Measurements from ENCODE around the gene C10orf67.
"Not testable (repeated sequence)": the region's sequence is repeated elsewhere in the genome, so short reads cannot be mapped to it uniquely, and the experiment has no call there.

Gene C10orf67

GRCh38 chr10:23322082-23322481 is 22.5 kb downstream of the C10orf67 start:
- no peak for DNase-seq (ENCODE audit: low spot score)

GRCh38 chr10:23319835-23320234 is 24.8 kb downstream of the C10orf67 start:
- no peak for DNase-seq (ENCODE audit: low spot score)

GRCh38 chr10:23318359-23318758 is 26.2 kb downstream of the C10orf67 start:
- no peak for DNase-seq (ENCODE audit: low spot score)

DNA sequence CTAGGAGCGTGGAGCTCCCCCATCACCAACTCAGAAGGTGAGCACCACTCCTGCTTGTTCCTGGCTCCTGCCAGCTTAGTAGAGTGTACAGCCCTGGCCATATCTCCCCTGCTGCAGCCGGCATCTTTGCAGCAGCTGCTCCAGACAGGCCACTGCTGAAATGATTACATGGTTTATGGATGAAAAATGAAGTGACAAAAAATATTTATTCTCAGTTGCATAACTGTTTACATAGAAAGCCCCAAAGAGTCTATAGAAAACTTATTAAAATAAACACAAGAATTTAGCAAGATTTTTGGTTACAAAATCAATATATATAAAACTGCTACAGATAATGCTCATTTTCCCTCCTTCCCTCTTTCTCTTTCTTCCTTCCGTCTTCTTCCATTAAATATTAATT is 27.2 kb downstream of the C10orf67 start:
- DNase-seq (ENCODE audit: low spot score): no peak

- DNase-seq (ENCODE audit: low spot score): no peak
Observed at GRCh38 chr10:23316406-23316805, 28.2 kb downstream of the C10orf67 start.

DNA sequence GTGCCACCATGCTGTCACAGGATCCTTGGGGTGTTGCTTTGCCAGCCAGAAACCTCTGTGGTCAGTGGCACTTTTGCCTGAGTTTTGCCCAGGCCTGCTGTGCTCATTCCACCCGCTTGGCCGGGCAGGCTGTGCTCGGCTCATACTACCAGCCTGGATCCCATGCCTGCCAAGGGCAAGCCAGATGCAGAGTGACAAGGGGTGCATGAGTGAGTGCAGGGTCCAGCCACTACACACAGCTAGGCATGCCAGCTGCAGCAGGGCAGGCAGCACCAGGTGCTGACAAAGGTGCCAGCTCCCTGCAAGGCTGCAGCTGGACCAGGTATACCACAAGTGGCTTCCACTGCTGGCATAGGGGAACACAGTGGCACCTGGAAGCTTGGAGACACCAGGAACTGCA is 28.6 kb downstream of the C10orf67 start:
- DNase-seq (ENCODE audit: low spot score): no peak

GRCh38 chr10:23314835-23315239 is 29.8 kb downstream of the C10orf67 start:
- DNase-seq (ENCODE audit: low spot score): no peak

GRCh38 chr10:23311034-23311433 is 33.6 kb downstream of the C10orf67 start:
- DNase-seq (ENCODE audit: low spot score): no peak

GRCh38 chr10:23310404-23310803 is 34.2 kb downstream of the C10orf67 start:
- DNase-seq (ENCODE audit: low spot score): no peak

DNA sequence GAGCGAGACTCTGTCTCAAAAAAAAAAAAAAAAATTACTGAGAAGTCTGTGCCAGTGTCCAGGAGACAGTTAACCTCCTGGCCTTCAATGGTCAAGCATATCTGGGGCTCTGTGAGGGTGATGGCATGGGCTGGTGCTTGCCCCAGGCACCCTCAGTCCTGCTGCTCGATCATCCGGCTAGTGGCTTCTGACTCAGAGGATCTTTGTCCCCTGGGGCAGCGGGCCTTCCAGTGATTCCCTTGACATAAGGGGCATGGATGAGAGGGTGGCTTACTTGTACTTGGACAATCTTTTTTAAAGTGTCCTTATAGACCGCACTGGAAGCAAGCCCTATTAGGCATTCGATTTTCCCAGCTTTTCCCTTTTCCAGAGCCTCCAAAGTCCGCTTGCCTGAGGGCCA is 44.6 kb downstream of the C10orf67 start:
- not testable (repeated sequence) for DNase-seq (ENCODE audit: low spot score)

GRCh38 chr10:23294638-23295247 is 49.9 kb downstream of the C10orf67 start:
- DNase-seq (ENCODE audit: low spot score): no peak

GRCh38 chr10:23293973-23294590 is 50.5 kb downstream of the C10orf67 start:
- DNase-seq (ENCODE audit: low spot score): no peak

- no peak for DNase-seq (ENCODE audit: low spot score)
Observed at GRCh38 chr10:23293145-23293724, 51.4 kb downstream of the C10orf67 start.

DNA sequence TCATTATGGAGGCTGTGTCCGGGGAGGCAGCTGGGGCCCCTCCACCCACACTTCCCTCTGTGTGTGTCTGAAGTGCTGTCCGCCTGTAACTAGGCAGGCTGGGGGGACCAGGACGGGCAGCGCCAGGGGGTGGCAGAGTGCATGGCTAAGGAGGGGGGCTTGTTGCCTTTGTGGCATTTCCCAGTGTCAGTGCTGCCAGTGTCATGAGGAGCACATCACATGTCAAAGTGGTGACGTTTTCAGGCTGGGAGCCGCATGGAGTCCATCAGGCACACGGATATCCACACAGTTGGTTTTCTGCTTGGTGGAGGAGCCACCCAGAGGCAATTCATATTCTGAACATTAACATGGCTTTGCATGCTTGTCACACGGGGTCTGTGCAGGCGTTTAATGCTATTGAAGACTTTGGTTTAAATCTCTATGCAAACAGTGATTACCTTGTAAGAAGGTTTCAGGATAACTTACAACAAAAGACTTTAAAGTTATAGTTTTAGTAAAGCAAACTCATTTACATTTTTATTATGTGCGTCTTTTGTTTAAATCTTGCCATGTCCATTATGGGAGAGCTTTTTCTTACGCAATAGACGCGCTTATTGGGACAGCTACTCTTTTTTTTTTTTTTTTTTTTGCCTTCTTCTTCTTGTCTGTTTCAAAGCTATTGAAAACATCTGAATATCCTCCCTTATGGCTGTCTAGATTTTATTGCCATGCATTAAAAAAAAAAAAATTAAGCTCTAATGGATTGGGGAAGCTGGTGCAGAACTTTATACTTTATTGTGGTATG is 52.9 kb downstream of the C10orf67 start:
- no peak for DNase-seq (ENCODE audit: low spot score)

DNA sequence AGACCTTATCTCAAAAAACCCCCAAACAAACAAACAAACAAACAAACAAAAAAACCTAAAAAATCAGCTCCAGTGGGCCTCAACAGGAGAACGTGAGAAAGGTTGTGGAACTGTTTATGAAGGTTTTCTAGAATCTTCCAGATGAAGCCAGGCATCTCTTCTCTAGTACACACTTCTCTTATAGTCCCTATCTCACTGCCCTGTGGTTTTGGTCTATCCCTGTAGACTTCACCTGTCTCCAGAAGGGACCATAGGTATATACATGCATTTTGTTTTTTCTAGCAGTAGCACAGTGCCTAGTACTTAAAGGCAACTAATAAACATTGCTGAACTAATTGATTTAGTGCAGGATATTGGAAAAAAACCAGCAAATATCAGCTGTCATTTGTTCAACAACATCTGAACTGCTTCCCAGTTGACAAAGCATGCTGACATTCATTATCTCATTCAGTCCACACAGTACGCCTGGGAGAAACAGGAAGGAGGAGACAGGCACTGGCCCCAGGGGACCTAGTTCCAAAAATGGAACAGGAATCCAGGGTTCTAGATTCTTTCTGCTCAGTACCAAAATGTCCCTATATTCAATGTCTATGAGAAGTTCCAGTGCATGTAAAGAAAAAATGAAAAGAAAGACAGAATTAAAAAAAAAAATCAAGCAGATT is 59.8 kb downstream of the C10orf67 start:
- DNase-seq (ENCODE audit: low spot score): no peak

GRCh38 chr10:23284155-23284554 is 60.4 kb downstream of the C10orf67 start:
- no peak for DNase-seq (ENCODE audit: low spot score)

DNA sequence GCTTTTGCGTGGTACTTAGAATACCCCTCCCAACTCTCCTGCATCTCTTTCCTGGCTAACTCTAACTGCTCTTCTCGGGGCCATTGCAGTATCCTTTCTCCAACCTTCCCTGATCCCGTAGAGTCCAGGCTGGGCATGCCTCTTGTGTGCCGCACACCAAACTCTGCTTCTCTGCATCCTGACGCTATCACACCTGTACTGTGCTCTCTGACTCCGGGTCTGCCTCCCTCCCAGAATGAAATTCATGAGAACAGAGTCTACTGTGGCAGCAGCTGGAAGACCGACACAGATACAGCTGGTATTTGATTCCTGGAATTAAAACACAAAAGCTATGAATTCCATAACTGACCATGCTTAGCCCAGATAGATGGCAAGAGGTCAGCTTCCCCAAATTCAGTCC is 60.9 kb downstream of the C10orf67 start:
- DNase-seq (ENCODE audit: low spot score): no peak

- no peak for DNase-seq (ENCODE audit: low spot score)
Observed at GRCh38 chr10:23281044-23281433, 63.6 kb downstream of the C10orf67 start.

- no peak for DNase-seq (ENCODE audit: low spot score)
Observed at GRCh38 chr10:23280419-23281043, 64.1 kb downstream of the C10orf67 start.

DNA sequence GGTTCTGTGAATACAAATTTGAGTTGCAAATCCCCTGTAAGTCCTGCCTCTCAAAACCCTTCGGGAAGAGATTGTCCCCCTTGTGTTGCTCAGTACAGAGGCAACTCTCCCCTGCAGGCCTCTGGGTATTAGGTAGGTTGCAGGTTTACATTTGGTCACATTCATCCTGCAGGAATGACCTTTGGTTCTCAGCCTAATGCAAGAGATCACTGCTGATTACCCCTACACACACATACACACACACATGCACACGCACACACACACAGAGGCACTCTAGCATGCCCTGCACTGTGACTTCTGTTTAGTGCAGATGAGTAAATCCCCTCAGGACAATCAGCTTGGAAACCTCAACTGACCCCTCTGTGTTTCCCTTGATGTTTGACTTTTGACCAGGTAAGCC is 69.2 kb downstream of the C10orf67 start:
- no peak for DNase-seq (ENCODE audit: low spot score)

DNA sequence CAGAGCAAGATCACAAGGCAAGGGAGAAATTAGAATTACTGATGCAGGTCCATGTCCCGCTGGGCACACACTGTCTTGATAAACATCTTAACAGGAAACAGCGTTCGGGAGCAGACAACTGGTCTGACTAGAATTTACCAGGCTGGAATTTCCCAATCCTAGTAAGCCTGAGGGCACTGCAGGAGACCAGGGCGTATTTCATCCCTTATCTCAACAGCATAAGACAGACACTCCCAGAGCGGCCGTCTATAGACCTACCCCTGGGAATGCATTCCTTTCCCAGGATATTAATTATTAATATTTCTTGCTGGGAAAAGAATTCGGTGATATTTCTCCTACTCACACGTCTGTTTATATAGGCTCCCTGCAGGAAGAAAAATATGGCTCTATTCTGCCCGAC is 70.4 kb downstream of the C10orf67 start:
- DNase-seq (ENCODE audit: low spot score): not testable (repeated sequence)

DNA sequence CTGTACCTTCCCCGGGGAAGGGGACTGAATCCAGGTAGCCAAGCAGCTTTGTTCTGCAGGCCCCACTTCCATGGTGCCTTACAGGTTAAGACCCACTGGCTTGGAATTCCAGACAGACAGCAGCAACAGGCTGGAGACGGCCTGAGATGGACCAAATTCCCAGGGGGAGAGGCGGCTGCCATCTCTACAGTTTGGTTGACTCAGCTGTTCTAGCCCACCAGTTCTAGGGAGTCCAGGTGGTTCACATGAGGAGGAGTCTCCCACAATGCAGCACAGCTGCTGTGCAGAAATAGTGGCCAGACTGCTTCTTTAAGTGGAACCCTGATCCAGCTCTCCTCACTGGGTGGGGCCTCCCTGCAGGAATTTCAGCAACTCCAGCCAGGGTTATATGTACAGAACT is 74.1 kb downstream of the C10orf67 start:
- DNase-seq (ENCODE audit: low spot score): no peak

All from HuH-7.5 (cell line).